HS-5 (cell line): Measurements from ENCODE around the gene IFNL3.

Experiments
- DNase-seq: peaks from one replicate; pipeline ENCODE4 v3.0.0-alpha.2; 2012; ENCODE audit warnings: low read depth

Gene IFNL3

DNA sequence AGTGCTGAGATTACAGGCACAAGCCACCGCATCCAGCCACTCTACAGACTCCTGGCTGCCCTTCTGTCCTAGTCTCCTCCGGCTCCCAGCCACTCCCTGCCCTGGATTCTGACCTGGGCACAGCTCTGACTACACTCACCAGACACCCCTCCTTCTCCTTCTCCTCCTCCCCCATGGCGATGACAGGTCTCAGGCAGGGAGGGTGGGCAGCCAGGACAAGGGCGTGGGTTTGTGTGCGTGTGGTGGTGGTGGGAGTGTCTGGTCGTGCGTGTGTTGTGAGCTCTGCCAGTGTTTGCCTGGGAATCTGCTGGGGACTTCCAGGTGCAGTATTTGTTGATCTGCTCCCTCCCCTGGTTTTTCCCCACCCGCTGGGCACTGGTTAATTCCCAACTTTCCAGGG is 51.0 kb downstream of the IFNL3 start:
- no peak for DNase-seq
